Effector CD4-positive, alpha-beta T cell (primary cell): Measurements from ENCODE around the gene PRADC1.
"Not testable (repeated sequence)": the region's sequence is repeated elsewhere in the genome, so short reads cannot be mapped to it uniquely, and the experiment has no call there.

Source experiments
- DNase-seq: peaks from one replicate; pipeline ENCODE4 v3.0.0-alpha.2; 2020
- total RNA-seq: gene quantifications from one replicate; lab custom pipeline; 2026; lab: John Stamatoyannopoulos, UW

PRADC1 gene
- total RNA-seq = 2.8 reads per million, percentile 9 among the genes with 10 or more reads in this experiment

DNA sequence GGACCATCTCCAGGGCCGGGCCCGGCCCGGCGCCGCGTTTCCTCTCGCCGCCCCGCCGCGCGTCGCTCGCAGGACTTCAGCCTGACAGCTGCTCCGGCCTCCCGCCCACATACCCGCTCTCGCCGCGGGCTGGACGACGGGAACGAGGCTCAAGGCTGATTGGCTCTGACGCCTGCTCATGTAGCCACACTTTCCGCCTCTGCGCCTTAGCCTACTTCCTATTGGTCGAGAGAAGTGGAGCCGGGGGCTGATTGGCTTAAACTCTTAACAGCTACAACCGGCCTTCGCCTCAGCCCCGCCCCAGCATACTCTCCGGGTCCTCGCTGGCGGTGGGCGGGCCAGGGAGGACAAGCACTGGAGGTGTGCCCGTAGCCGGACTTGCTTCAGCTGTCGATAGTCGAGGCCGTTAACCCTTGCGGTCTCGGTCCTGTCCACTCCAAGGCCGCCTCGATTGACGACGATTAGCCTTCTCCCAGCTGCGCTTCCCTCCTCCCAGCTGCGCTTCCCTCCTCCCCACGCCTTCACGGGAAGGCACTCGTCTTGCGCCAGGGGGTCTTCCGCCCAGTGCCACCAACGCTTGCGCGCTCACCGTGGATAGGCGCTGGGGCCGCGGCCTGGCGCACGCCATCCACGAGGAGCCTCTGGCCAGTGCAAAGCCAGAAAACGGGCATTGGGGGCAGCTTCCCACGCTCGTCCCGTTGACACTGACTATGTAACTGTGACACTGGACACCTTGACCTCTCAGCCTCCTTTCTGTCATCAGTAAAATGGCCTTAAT, at the start of gene PRADC1:
Gene PRADC1, minus strand, starts transcription at position 86 of the 778 bp plus-strand sequence. Its CDS starts 79 bp downstream, at position 7.
- DNase-seq = peak; percentile 94

DNA sequence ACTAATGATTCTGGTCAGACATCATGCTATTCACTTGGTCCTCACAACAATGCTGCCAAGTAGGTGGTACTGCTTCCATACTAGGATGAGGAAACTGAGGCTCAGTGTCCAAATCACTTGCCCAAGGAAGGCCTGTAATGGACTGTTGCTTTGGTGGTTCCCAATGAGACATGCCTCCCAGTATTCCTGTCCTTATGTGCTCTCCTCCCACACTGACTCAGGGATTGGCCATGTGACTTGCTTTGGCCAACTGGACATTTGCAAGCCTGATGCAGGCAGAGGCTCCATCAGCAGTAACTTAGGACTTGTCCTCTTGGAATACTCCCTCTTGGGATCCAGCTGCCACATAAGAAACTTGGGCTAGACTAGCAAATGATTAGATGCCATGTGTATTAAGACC, 48.2 kb upstream of the PRADC1 start:
- no peak for DNase-seq

DNA sequence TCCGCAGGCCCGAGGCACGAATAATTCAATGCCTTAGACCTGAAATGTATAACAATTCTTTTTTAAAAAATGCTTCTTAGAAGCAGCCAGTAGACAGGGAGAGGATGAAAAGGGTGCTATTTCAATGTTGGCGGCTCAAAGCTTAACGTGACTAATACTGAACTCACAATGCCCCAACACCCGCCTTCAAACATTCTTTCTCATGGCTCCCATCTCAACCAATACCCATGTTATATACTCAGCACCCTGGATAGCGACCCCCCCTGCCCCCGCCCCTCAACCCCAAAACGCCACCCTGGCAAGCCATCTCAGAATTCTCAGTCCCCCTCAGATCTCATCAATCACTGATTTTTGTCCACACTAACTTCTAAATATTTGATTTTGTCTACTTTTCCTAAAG, 46.8 kb upstream of the PRADC1 start:
- no peak for DNase-seq

DNA sequence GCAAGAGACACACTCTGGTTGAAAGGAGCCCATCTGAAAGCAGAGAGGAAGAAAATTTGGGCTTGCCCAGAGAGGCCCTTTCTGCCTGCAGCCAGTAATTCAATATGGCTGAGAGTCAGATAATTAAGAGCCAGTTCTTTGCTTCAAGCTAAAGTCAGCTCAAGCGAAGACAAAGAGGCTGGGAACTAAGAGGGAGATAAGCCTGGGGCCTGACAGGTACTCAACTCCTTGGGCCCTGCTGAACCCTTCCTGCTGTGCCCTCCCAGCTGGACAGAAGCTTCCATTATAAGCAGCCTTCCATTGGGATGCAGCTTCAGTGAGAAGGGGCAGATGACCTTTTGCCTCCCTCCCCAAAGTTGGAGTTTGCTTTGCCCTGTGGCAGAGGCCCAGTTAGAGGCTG, 39.2 kb upstream of the PRADC1 start:
- DNase-seq = no peak

DNA sequence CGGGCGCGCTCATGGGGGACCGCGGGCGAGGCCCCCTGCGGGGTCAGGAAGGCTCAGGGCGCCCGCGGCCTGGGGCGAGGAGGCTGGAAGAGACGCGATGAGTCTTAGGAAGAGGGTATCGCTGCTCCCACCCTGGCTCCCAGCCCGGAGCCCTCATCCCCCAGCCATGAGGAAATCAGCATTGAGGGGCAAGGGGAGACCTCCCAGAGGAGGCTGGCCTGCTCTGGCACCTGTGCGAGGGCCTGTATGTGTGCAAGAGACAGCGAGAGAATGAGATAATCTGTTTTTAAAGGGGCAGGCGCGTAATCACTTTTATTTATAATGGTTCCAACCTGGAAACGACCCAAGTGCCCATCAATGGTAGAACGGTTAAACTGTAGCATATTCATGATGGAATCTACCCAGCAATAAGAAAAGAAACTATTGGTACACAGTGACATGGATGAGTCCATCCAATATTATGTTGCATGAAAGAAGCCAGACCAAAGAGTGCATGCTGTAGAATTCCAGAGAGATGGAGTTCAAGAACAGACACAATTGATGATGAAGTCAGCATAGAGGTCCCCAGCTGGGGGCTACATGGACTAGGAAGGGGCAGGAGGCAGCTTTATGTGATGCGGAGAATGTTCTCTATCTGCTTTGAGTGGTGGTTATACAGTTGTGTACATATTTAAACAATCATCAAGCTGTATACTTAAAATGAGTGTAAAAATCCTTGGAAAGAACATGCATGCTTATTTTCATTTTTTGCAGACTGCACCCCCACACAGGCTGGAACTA, 36.8 kb upstream of the PRADC1 start:
- no peak for DNase-seq

DNA sequence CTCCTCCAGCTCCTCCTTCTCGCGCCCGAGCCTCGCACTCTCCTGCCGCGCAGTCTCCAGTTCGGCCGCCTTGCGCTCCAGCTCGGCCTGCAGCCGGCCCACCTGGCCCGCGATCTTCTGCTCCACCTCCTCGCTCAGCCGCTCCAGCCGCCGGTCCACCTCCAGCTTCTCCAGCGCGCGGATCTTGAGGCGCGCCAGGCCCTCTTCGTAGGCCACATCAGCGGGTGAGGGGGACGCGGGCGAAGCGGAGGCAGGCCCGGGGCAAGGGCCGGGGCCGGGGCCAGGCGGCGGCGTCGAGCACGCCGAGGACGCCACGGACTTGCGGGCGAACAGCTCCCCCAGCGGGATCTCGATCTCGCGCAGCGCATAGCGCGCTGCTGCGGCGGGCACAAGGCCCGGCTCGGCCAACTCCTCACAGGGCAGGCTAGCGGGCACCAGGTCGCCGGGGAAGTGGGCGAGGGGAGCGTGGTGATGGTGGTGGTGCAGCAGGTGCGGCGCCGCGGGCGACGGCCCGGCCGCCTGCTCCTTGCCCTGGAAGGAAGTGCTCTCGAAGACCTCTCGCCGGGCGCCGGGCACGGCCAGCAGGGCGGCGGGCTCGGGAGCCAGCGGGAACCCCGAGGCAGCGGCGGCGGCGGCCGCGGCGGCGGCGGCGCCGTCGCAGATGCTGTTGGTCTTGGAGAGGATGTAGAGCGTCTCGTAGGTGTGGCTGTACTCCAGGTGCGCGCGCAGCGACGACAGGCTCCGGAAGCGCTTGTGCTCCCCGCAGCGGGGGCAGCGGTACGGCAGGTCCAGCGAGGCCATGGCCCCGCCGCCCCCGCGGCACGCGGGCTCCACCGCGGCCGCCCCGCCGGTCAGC, 36.0 kb upstream of the PRADC1 start:
- peak; percentile 49 for DNase-seq

DNA sequence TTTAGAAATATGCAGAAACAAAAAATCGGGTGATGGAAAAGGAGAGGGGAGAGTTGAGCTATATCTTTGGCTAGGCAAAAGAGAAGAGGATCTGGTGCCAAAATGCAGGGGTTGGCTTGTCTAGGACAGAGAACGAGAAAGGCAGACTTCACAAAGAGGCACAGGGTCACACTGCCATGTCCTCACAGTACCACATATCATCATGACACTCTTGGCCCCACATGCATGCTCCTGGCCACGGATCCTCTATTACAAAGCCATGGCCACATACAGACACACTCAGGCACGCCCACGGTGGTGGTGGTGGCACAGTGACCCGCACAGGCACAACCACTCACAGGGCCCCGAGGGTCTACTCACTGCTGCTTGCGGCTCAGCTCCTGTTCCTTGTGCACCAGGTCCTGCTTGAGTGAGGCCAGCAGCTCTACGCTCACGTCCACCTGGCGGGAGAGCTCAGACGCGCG, 35.4 kb upstream of the PRADC1 start:
- DNase-seq = no peak

DNA sequence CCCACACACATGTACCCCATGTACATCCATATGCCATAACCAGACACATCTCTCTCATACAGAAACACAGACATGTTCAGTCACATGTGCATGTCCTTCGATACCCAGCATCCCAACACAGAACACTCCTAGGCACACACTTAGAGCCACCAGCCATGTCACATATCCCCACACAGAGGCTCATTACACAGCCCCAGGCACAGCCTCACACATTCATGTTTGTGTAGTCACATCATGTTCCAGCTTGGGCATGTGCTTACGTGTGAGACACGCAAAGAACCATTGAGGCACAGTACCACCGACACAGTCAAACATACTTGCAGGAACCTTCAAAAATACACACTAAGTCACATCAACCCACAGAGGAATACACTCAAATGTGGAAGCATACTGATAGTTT, 34.0 kb upstream of the PRADC1 start:
- no peak for DNase-seq

DNA sequence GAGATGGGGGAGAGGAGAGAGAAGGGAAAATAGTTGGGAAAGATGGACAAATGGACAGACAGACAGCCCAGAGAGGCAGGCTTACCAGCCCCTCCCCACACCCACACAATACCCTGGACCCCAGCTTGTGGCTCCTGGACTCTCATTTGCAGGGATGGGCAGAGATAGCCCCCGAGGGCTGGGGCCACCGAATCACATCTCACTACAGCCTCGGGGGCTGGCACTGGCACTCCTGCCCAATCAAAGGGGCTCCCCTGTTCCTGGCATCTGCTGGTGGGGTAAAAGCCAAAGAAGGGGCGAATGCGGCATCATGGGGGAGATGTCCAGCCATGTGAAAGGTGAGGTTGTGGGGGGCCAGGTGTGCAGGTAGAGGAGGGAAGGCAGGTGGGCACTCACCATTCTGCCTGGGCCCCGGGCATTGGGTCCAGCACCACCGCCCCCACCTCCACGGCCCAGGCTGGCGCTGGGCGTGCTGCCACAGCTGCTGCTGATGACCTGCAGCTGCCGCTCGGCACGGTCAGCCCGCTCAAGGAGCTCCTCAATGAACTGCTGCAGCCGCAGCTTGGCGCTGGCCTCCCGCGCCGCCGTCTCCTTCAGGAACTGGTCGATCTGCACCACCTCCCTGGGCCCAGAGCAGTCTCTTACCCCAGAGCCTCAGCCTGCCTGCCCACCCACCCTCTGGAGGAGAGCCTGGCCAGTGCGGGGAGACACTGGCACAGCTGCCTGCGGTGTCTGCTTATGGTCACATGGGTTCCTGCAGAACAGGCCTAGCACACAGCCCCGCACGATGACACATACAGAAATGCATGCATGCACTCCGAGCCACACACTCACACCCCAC, 33.2 kb upstream of the PRADC1 start:
- DNase-seq = no peak

DNA sequence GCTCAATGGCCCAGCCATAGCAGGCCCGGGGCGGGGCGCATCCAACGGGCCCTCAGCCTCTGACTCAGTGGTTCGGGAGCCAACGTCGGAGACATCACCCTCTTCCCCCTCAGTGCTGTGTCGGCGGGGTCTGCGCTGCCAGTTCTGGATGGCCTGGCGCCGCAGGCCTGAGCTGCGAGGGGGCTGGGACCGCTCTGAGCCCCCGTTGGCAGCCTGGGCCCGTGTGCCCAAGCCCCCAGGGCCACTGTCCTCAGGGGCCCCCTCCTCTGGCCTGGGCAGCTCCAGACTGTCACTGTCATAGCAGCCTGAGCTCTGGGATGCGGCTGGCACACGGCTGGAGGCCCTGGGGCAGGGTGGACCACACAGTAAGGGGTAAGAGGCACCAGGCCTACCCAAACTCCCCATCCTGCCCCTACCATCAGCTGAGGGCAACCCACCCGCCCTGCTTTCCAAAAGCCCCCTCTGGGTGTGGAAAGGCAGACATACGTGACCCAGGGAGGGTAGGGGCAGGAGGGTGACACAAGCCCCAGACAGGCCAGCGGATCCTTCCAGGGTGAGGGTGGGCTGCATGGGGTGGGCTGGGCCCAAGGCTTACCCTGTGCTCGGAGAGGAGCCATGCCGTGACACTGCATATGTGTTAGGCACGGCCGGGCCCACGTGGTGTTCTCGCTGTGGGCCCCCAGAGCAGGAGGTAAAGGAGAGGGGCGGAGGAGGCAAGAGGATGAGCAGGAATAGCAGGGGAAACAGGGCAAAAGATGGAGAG, 32.4 kb upstream of the PRADC1 start:
- DNase-seq = no peak

DNA sequence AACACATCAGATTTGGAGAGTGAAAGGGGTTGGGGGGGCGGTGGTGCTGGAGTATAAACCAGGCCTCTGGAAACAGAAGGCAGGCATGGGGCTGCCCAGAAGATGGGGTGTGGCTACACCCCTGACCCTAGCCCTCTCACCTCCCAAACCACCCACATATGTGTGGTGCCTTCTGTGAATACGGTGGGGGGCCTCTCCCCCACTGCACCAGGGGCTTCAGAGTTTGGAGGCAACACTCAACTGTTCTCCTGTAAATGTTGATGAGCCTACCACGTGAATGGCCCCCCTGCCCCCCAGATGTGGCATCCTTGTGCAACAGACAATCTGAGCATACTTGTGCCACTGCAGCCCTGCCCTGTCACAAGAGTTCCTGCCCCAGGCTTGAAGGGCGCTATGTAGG, 31.7 kb upstream of the PRADC1 start:
- no peak for DNase-seq

DNA sequence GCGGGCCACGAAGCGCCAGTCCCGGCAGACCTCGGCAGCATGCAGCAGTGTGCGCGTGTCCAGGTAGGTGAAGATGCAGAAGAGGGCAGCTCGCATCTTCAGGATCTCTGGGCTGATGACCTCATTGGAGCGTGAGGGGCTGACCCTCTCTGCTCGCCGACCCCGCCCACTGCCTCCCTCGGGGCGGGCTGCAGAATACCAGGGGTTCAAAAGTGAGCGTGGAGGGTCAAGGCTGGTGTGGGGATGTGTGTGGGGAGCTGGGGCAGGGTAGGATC, 31.2 kb upstream of the PRADC1 start:
- no peak for DNase-seq

DNA sequence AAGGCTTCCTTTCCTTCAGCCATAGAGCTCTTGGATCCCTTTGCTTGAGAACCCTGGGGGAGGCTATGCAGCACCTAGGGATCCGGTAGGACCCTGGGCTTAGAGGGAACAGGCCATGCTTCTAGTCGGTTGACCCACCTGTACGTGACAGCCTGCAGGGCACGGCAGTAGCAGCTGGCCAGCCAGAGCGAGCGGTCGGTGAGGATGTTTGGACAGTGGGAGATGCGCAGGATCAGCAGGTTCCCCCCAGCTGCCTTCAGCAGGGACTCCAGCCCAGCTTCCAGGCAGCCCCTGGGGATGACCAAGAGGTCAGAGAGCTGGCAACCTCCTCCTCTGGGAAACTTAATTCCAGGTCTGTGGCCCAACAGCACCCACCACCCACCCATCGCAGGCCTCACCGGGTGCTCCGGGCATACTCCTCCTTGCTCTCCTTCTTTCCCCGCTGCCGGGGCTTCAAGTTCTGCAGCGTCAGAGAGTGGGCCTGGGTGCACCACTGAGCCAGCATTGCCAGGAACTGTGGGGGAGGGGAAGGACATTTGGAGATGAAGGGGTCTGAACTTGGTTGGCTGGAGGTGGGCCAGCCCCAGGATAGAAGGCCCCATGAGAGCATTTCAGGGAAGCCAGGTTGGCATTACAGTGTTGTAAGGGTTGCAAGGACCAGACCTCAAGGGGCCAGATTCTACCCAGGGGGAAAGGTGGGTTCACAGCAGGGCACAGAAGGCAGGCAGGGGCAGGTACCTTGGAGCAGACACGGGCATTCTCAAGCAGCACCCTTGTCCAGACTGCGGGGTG, 30.7 kb upstream of the PRADC1 start:
- no peak for DNase-seq

DNA sequence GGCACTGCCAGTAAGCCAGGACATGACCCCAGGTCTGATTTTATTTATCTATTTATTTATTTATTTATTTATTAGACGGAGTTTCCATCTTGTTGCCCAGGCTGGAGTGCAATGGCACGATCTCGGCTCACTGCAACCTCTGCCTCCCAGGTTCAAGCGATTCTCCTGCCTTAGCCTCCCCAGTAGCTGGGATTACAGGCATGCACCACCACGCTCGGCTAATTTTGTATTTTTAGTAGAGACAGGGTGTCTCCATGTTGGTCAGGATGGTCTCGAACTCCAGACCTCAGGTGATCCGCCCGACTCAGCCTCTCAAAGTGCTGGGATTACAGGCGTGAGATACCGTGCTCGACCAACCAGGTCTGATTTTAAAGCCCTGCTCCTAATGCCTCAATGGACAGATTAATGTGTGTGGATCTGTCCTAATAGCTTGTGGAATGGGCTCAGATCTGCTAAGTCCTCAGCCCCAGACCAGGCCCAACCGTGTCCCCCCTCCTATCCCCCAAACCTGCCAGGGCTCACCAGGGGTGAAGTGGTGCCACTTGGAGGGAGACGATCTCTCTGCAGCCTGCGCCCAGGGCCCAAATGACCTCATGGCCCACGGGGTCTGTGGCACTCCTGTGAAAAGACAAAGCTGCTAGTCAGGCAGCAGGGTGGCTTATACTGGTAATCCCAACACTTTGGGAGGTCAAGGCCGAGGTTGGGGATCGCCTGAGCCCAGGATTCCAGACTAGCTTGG, 29.8 kb upstream of the PRADC1 start:
- DNase-seq = not testable (repeated sequence)

DNA sequence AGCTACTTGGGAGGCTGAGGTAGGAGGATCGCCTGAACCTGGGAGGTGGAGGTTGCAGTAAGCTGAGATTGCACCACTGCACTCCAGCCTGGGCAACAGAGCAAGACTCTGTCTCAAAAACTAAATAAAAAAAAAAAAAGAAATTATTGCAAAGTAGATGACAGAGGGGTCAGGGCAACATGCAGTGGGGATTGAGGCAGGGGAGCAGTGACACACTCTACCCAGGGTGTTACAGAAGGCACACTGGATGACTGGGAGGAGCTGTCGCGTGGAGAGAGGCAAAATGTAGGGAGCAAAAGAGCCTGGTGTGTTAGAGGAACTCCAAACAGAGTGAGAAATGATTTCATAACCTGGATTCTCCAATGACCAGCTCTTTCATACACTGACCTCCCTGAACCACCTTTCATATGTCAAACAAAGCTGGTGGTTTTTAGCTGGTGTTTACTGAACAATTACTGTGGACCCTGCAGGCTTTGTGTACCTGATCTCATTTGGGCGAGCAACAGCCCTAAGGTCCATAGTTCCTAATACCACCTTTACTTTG, 29.1 kb upstream of the PRADC1 start:
- no peak for DNase-seq

DNA sequence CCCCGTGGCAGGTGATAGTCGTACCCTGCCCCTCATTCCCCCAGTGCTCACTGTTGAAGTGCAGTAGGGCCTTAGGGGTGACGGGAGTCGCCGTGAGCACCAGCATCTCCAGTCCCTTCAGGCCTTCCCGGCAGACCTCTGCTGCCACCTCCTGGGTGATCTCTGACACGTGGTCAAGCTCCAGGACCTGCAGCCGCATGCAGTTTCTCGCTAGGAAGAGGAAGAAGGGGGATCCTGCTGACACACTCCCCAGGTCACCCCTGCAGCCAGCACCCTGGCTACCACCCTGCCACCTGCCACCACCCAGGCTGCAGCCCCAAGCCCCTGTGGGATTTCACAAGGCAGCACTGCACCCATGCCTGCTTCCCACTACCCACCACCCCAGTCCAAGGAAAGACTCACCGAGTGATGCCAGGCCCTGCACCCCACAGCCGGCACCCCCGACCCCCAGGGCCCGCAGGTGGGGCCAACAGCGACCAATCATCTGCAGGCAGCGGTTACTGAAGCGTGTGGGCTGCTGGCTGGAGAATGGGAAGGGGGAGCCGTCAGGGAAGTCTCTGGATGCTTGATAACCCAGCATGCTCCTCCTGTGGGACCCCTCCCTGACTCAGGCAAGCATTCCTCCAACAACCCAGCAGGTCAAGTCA, 27.4 kb upstream of the PRADC1 start:
- DNase-seq = no peak

DNA sequence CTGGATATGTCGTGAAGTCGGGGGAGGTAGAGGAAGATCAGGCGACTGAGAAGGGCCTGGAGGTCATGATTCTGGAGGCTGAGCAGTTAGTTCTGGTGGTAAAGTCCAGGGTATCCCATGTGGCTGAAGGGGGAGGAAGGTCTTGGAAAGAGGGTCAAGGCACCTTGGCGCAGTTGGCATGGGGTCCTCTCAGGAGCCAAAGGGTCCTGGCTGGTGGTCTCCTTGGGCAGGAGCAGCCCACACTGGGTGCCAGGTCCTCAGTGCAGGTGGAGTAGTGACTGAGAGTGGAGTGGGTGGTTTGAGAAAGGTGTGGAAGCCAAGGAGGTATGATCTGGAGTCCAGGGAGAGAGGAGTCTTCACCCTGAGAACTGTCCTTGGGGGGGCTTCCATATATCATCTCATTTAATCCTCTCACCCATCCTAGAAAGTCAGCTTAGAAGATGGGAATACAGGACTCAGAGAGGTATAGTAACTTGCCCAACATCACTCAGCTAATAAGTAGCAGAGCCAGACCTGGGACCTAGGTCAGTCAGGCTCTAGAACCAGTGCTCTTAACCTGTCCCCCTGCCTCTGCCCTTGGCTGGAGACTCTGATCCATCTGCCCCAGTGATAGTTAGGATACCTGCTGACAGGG, 26.8 kb upstream of the PRADC1 start:
- DNase-seq = no peak

DNA sequence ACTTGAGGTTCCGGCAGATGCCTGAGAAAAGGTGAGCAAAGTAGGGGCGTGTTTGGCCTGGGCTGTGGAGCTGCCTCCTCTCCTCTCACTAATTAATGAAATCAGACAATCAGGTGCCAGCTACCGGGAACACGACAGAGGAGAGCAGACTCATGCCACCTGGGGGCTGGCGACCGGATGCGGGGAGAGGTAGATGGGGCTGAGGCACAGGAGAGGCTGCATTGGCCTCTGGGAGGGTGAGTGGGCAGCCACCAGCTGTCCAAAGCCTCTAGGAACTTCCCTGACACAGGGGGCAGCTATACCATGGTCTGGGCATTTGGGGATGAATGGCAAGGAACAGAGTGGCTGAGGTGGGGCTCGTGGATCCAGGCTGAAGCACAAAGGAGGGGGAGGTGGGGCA, 26.2 kb upstream of the PRADC1 start:
- DNase-seq = no peak

DNA sequence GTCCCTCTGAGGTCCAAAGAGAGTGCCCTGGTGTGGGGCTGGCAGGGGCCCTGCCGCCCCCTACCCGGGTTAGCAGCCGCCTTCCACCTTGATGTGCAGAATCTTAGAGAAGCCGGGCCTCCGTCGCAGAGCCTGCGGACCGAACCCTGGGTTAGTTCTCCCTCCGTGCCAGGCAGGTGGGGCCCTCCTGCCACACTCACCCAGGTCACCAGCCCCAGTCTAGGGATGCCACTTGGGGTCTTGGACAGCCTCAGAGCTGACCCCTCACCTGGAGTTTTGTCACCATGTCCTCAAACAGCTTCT, 25.8 kb upstream of the PRADC1 start:
- DNase-seq = no peak
